Gastrocnemius medialis (tissue), 4 donors: ENCODE results near the gene TPX2. TPM values are rescaled to one million over a fixed set of nuclear protein-coding genes. Genes with fewer than 3 reads are reported as not detected.
A peak's percentile ranks its signal among the peaks of the same experiment; 100 is the strongest.

Experiments used
- ATAC-seq, 2 donors: fragments of 150-250 bp; one replicate each; pipeline ENCODE4 v1.9.1; 2016
- DNase-seq, 2 donors: peaks; one replicate each; pipeline ENCODE4 v3.0.0-alpha.2; 2019
- H3K27ac ChIP-seq, 4 donors: fragments of 200-600 bp; sonication (generic); 1 replicate in 1 of 4; 2 replicates in 3 of 4; pipeline ENCODE4 v1.5.1; 2016 to 2018; ENCODE audit warnings: mild to moderate bottlenecking in 2 of 4, moderate library complexity in 1 of 4
- H3K27me3 ChIP-seq, 3 donors: fragments of 200-600 bp; sonication (generic) in 2 of 3; 1 replicate in 1 of 3; 2 replicates in 2 of 3; pipeline versions ENCODE4 v1.5.1 to v1.6.0; 2016 to 2019; ENCODE audit warnings: mild to moderate bottlenecking in 1 of 3, moderate library complexity in 1 of 3
- H3K36me3 ChIP-seq, 2 donors: fragments of 200-600 bp; sonication (generic) in 1 of 2; one replicate each; pipeline ENCODE4 v1.5.1; 2017 to 2018
- H3K4me1 ChIP-seq, 2 donors: fragments of 200-600 bp; sonication (generic) in 1 of 2; one replicate each; pipeline ENCODE4 v1.5.1; 2016 to 2017; ENCODE audit warnings: mild to moderate bottlenecking in 2 of 2
- H3K4me3 ChIP-seq, 4 donors: fragments of 200-600 bp; sonication (generic) in 3 of 4; 1 replicate in 1 of 4; 2 replicates in 3 of 4; pipeline ENCODE4 v1.5.1; 2016 to 2019; ENCODE audit warnings: mild to moderate bottlenecking in 2 of 4
- H3K9me3 ChIP-seq, 3 donors: fragments of 200-600 bp; sonication (generic) in 2 of 3; 1 replicate in 1 of 3; 2 replicates in 2 of 3; pipeline ENCODE4 v1.5.1; 2016 to 2019
- POLR2A ChIP-seq, 2 donors: fragments of 450-650 bp; IDR thresholded peaks; one replicate each; pipeline ENCODE4 v1.6.1; 2017; ENCODE audit warnings: antibody characterized with exemption in 2 of 2, mild to moderate bottlenecking in 2 of 2, moderate library complexity in 2 of 2
- in situ Hi-C, 4 donors: fragments of 200-750 bp; cut with MboI; loops; one replicate each; pipeline versions ENCODE4 v1.15.0 to v1.8.0; 2017; ENCODE audit warnings: low sequenced_read_pairs in 4 of 4
- intact Hi-C: fragments of 100-400 bp; cut with DNase I; formaldehyde crosslinking; loops from one replicate; pipeline ENCODE4 v1.15.1; 2023; ENCODE audit warnings: low total_unique reads
- total RNA-seq, 4 donors: library from RNA; depleted of rRNA; stranded (reverse); fragments of >200 nt; gene quantifications; one replicate each; pipeline versions ENCODE4 v1.1.0 to v1.2.3, GENCODE V29; 2016
- TF ChIP-seq, protein P1 (sequence below), 5 experiments: fragments of 450-650 bp in 3 of 5; fragments of 200-600 bp in 2 of 5; sonication (generic) in 2 of 5; IDR thresholded peaks in 4 of 5; conservative IDR thresholded peaks in 1 of 5; 1 replicate in 4 of 5; 2 replicates in 1 of 5; pipeline ENCODE4 v1.5.1; 2016 to 2019; ENCODE audit warnings: antibody characterized with exemption in 5 of 5, mild to moderate bottlenecking in 3 of 5, moderate library complexity in 3 of 5

The TPX2 gene
- total RNA-seq, 4 donors from 2014 or later = 0.46 to 1.9 (median 1.0) TPM

GRCh38 chr20:31713312-31714273, 25.5 kb upstream of the TPX2 start:
- Histone ChIP-seq H3K36me3 (no peaks in the 10 kb centered on the region), H3K27ac (peak overlapping the region; percentile 97 to 98 (median 97)), H3K9me3 (no peaks in the 10 kb centered on the region), H3K27me3 (no peaks in the 10 kb centered on the region), H3K4me3 (peak overlapping the region; percentile 34 to 48 (median 40)), H3K4me1 (peaks cover 88 to 95% of the 10 kb centered on the region in 2 donors)
- peak; percentile 72 to 84 for DNase-seq
- intact Hi-C loops = loop anchor here (2.0 kb wide), 1 partner anchor 43 kb away; no protein-coding TSS in a partner anchor
- in situ Hi-C loops = no loop called here
- TF ChIP-seq, protein P1, sequence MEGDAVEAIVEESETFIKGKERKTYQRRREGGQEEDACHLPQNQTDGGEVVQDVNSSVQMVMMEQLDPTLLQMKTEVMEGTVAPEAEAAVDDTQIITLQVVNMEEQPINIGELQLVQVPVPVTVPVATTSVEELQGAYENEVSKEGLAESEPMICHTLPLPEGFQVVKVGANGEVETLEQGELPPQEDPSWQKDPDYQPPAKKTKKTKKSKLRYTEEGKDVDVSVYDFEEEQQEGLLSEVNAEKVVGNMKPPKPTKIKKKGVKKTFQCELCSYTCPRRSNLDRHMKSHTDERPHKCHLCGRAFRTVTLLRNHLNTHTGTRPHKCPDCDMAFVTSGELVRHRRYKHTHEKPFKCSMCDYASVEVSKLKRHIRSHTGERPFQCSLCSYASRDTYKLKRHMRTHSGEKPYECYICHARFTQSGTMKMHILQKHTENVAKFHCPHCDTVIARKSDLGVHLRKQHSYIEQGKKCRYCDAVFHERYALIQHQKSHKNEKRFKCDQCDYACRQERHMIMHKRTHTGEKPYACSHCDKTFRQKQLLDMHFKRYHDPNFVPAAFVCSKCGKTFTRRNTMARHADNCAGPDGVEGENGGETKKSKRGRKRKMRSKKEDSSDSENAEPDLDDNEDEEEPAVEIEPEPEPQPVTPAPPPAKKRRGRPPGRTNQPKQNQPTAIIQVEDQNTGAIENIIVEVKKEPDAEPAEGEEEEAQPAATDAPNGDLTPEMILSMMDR (IDR thresholded peaks at IDR 0.05 in 4 of 5, conservative IDR thresholded peaks at IDR 0.05 in 1 of 5) = no peak
- peak; percentile 16 to 34 for TF ChIP-seq POLR2A (IDR thresholded peaks at IDR 0.05)
- ATAC-seq = peak; percentile 14 to 33

DNA sequence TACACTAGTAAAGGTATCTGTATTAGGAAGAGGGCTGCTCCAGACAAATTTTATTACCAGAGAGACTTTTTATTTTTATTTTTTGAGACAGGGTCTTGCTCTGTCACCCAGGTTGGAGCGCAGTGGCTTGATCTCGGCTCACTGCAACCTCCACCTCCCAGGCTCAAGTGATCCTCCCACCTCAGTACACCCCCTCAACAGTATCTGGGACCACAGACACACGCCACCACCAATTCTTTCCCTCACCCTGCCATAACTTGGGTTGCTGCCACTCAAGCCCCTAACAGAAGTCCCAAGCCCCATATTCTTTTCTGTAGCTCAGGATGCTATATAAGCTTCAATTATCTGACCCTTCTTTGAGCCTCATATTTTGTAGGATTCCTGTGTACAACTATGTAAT, 23.3 kb upstream of the TPX2 start:
- peaks cover 84 to 93% of the 10 kb centered on the region in 2 donors for H3K4me1 ChIP-seq
- no peak for DNase-seq
- H3K27ac ChIP-seq = peak overlapping the region; percentile 97 to 98 (median 97)
- intact Hi-C loops (no loop called here), in situ Hi-C loops (loop anchor here in 1 of 4 donors (5.0 kb wide), 1 partner anchor 53 kb away; no protein-coding TSS in a partner anchor)
- H3K4me3 ChIP-seq = peak overlapping the region in 2 of 4 donors; percentile 4 to 76
- peaks cover 0 to 17% of the 10 kb centered on the region in 2 donors for H3K36me3 ChIP-seq
- H3K9me3 ChIP-seq = no peaks in the 10 kb centered on the region
- no peak for TF ChIP-seq POLR2A (IDR thresholded peaks at IDR 0.05)
- H3K27me3 ChIP-seq = no peaks in the 10 kb centered on the region
- ATAC-seq = no peak

DNA sequence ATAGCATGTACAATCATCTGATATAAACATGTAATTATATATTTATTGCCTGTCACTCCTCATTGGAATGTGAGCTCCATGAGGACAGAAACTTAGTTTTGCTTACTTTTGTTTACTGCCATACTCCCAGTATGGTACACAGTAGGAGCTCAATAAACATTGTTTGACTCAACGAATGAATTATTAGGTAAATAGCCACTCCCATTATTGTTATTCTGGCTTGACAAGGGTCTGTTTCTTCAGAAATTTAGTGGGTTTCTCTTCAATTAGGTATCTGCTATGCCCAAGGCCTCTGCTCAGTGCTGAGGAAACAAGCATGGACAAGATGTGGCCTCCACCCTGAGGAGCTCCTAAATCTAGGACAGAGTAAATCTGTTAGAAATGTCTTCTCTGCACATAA, 22.7 kb upstream of the TPX2 start:
- Histone ChIP-seq H3K27ac (peak overlapping the region; percentile 97 to 98 (median 97)), H3K9me3 (no peaks in the 10 kb centered on the region), H3K4me3 (peak overlapping the region in 3 of 4 donors; percentile 26 to 76 (median 43)), H3K27me3 (no peaks in the 10 kb centered on the region), H3K4me1 (peaks cover 78 to 90% of the 10 kb centered on the region in 2 donors), H3K36me3 (peaks cover 0 to 17% of the 10 kb centered on the region in 2 donors)
- ATAC-seq = no peak
- no peak for DNase-seq
- intact Hi-C loops = no loop called here
- no peak for TF ChIP-seq POLR2A (IDR thresholded peaks at IDR 0.05)
- TF ChIP-seq, protein P1 (IDR thresholded peaks at IDR 0.05 in 4 of 5, conservative IDR thresholded peaks at IDR 0.05 in 1 of 5) = no peak
- in situ Hi-C loops = loop anchor here in 1 of 4 donors (5.0 kb wide), 1 partner anchor 54 kb away; no protein-coding TSS in a partner anchor

- Histone ChIP-seq H3K4me1 (peaks cover 72 to 84% of the 10 kb centered on the region in 2 donors), H3K36me3 (peaks cover 0 to 17% of the 10 kb centered on the region in 2 donors), H3K27ac (peak overlapping the region; percentile 97 to 98 (median 97)), H3K9me3 (no peaks in the 10 kb centered on the region), H3K4me3 (peak overlapping the region; percentile 41 to 80 (median 60)), H3K27me3 (no peaks in the 10 kb centered on the region)
- intact Hi-C loops = no loop called here
- no peak for DNase-seq
- TF ChIP-seq, protein P1 (IDR thresholded peaks at IDR 0.05 in 4 of 5, conservative IDR thresholded peaks at IDR 0.05 in 1 of 5) = no peak
- TF ChIP-seq POLR2A (IDR thresholded peaks at IDR 0.05) = no peak
- in situ Hi-C loops = loop anchor here in 1 of 4 donors (5.0 kb wide), 1 partner anchor 55 kb away; no protein-coding TSS in a partner anchor
- ATAC-seq = no peak
Measured at GRCh38 chr20:31716818-31717477, 22.1 kb upstream of the TPX2 start.
